Skin of body (tissue), 2 donors: Measurements from ENCODE around the gene TPGS1. TPM values are rescaled to one million over a fixed set of nuclear protein-coding genes. Genes with fewer than 3 reads are reported as not detected.

Source experiments
- DNase-seq: peaks from one replicate; lab custom pipeline; 2025; lab: John Stamatoyannopoulos, UW
- total RNA-seq: library from RNA; depleted of rRNA; stranded (reverse); fragments of >200 nt; gene quantifications from one replicate; pipeline ENCODE4 v1.2.3, GENCODE V29; 2014

The TPGS1 gene
- total RNA-seq, 1 donor from 2014 or later: 10.6 TPM

DNA sequence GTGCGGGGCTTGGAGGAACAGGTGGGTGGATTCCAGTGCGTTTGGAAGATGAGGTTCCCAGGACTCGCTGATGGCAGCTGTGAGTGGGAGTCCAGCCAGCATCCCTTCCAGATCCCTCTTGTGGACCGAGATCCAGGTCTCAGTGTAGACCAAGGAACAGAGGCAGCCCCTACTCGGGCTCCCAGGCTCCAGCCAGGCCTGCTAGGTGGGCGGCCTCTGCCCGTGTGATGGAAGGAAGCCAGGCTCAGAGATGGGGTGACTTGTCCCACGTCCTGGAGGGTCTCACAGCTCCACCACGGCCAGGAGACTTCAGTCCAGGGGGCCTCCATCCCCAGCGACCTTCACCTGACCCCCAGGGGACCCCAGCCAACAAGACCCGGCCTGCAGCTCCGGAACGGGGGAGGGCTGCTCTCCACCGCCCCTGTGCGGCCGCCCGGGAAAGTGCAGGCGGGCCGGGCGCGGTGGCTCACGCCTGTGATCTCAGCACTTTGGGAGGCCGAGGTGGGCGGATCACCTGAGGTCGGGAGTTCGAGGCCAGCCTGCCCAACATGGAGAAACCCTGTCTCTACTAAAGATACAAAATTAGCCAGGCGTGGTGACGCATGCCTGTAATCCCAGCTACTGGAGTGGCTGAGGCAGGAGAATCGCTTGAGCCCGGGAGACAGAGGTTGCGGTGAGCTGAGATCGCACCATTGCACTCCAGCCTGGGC, 11.7 kb upstream of the TPGS1 start:
- no peak for DNase-seq

GRCh38 chr19:496112-496665, 11.1 kb upstream of the TPGS1 start, which contains the start of gene MADCAM1:
TSS of gene MADCAM1 (plus strand) at chr19:496486. CDS start at chr19:496500, 14 bp downstream.
- no peak for DNase-seq

GRCh38 chr19:496986-497385, 10.3 kb upstream of the TPGS1 start:
- no peak for DNase-seq

DNA sequence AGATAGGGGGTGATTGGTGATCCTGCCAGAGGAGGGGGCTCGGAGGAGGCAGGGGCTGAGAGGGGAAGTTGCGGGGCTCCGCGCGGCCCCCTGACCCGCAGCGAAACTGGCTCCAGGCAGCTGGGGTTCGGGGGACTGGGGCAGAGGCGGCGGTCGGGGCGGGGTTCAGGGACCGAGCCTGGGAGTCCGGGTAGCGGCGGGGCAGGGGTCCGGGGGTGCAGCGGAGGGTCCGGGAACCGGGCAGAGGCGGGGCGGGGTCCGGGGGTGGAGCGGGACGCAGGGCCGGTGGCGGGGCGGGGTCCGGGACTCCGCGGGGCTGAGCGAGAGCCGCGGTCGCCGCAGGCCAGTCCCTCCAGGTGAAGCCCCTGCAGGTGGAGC, 9.8 kb upstream of the TPGS1 start:
- no peak for DNase-seq

- no peak for DNase-seq
Observed at GRCh38 chr19:497869-498510, 9.3 kb upstream of the TPGS1 start.

- DNase-seq: no peak
Observed at GRCh38 chr19:498511-498891, 8.8 kb upstream of the TPGS1 start.

GRCh38 chr19:498977-499623, 8.2 kb upstream of the TPGS1 start:
- no peak for DNase-seq

DNA sequence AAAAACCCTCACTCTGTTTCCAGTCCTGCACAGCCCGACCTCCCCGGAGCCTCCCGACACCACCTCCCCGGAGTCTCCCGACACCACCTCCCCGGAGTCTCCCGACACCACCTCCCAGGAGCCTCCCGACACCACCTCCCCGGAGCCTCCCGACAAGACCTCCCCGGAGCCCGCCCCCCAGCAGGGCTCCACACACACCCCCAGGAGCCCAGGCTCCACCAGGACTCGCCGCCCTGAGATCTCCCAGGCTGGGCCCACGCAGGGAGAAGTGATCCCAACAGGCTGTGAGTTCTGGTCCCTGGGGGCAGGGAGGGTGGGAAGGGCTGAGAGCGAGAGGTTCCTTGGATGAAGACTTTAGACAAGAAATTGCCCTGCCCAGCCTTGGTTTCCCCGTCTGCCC, 5.7 kb upstream of the TPGS1 start:
- DNase-seq: no peak

DNA sequence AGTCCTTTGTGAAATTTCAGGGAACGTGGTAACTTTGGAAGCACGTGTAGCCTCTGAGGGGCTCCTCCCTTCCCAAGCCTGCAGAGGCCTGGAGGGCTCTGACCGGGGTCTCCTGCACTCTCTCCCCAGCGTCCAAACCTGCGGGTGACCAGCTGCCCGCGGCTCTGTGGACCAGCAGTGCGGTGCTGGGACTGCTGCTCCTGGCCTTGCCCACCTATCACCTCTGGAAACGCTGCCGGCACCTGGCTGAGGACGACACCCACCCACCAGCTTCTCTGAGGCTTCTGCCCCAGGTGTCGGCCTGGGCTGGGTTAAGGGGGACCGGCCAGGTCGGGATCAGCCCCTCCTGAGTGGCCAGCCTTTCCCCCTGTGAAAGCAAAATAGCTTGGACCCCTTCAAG, 2.7 kb upstream of the TPGS1 start:
- DNase-seq: no peak

- peak; percentile 100 for DNase-seq
Observed at GRCh38 chr19:506404-507285, 652 bp upstream of the TPGS1 start.

DNA sequence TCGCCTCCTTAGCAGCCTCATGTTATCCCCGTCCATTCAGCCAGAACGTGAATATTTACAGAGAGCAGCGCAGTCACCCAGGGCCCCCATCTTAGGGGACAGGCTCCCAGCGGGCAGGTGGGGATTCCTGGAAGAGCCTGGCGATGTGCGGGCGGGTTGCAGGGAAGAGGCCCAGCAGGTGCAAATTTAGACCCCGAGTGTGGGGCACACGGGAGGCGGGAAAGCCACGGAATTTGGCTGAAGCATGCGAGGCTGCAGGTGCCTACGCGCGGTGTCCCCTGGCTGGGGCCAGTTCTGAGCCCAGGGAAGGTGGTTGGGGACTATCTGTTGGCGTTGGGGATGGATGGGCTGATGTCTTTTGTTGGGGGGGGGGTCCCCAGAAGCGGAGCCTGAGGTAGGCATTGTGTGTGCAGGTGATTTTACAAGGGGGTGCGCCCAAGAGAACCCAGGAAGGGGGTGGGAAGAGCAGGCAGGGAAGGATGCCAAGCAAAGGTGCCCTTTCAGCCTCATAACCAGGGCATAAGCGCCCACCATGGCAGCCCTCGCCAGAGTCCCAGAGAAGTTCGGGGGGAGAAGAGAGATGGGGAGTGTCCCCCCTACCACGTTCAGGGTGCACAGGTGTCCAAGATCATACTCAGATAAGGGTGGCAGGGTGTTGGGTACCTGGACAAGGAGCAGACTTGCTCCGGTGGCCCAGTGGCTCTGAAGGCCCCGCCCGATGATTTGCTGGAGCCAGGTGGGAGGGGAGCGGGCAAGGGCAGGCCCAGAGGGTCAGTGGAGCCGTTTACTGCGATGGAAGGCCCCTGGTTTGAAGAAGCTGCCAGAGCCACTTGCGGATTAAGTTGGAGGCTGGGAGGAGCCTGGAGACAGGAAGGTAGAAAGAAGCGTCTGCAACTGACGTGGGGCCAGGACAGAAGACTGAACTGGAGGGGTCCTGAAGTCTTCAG, 1.2 kb downstream of the TPGS1 start:
- DNase-seq: no peak

- peak; percentile 72 for DNase-seq
Observed at GRCh38 chr19:510606-511100, 3.4 kb downstream of the TPGS1 start.

GRCh38 chr19:511101-511851, 4.0 kb downstream of the TPGS1 start:
- DNase-seq: peak; percentile 41

GRCh38 chr19:512547-513365, 5.5 kb downstream of the TPGS1 start:
- DNase-seq: no peak

DNA sequence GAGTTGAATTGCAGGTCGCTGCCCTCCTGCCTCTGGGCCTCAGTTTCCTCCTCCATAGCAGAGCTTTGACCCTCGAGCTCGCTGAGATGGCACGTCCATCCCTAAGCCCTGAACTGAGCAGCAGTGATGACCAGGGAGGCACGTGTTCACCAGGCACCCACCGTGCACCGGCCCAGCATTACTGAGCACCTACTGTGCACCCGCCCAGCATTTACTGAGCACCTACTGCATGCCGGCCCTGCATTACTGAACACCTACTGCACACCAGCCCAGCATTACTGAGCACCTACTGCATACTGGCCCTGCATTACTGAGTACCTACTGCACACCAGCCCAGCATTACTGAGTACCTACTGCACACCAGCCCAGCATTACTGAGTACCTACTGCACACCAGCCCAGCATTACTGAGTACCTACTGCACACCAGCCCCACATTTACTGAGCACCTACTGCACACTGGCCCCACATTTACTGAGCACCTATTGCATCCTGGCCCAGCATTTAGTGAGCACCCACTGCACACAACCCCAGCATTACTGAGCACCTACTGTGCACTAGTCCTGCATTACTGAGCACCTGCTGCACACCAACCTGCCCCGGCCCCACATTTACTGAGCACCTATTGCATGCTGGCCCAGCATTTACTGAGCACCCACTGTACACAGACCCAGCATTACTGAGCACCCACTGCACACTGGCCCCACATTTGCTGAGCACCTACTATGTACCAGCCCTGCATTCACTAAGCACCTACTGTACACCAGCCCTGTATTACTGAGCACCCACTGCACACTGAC, 6.3 kb downstream of the TPGS1 start:
- no peak for DNase-seq

- DNase-seq: no peak
Observed at GRCh38 chr19:514166-514663, 6.9 kb downstream of the TPGS1 start.
